ENCODE results near the gene CDH4.

CDH4 gene

GRCh38 chr20:61621035-61621730, 369.1 kb downstream of the CDH4 start:
- no peak for DNase-seq

GRCh38 chr20:61621852-61622251, 369.8 kb downstream of the CDH4 start:
- DNase-seq: no peak

- no peak for DNase-seq
Observed at GRCh38 chr20:61623451-61623850, 371.4 kb downstream of the CDH4 start.

GRCh38 chr20:61625246-61625645, 373.2 kb downstream of the CDH4 start:
- DNase-seq: no peak

- no peak for DNase-seq
Observed at GRCh38 chr20:61626412-61626811, 374.4 kb downstream of the CDH4 start.

GRCh38 chr20:61627791-61628415, 375.8 kb downstream of the CDH4 start:
- DNase-seq: no peak

DNA sequence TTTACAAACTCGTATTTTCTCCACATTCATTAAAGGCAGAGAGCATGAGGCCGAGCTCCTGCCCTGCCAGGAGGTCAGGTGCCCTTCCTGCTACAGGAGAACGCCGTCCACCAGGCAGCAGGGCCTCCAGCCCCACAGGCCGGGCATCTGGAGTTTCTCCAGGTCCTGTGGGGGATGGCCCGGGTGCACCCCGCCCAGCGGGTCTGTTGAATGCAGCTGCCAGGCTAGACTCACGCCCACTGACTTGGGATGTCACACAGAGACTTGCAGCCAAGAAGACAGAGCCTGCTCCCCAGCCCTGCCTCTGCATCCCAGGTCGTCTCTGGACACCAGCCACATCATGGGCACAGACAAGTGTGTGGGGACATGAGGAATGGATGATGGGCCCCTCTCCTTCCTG, 376.4 kb downstream of the CDH4 start:
- DNase-seq: no peak

GRCh38 chr20:61628901-61629601, 377.0 kb downstream of the CDH4 start:
- no peak for DNase-seq

GRCh38 chr20:61629602-61630390, 377.7 kb downstream of the CDH4 start:
- DNase-seq: no peak

DNA sequence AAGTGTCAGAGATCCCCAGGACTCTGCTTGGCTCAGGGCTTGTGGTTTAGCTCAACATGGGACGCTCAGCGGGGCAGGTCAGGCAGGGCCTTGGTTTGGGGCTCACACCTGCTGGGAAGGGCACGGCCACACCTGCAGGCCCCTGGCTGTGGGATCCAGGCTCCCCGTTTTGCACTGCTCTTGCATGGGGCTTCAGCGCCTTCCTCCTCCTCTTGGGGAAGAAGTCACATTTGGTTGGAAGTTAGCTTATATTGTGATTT, 378.3 kb downstream of the CDH4 start:
- DNase-seq: no peak

DNA sequence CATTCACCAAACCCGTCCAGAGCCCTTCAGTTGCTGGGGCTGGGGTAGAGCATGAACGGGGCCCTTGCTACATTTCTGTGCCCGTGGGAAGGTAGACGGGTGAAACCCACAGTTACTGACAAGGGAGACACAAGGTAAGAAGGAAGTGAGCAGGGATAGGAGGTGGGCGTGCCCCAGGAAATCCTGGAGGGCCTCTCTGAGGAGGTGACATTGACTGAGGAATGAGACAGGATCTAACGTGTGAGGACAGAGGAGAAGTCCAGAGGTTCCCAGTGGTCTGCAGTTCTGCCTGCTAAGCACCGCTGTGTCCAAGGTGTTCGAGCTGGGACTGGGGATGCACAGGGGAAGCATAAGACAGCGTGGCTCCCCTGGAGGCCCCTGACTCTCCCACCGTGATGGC, 378.8 kb downstream of the CDH4 start:
- DNase-seq: no peak

GRCh38 chr20:61631751-61632150, 379.7 kb downstream of the CDH4 start:
- no peak for DNase-seq

DNA sequence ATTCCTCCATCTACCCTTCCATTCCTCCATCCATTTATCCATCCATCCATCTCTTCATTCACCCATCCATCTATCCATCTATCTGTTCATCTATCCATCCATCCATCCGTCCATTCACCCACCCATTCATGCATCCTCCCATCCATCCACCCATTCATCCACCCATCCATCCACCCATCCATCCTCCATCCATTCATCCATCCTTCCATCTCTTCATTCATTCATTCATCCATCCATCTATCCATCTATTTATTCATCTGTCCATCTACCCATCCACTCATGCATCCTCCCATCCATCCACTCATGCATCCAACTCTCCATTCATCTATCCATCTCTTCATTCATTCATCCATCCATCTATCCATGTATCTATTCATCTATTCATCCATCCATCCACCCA, 380.9 kb downstream of the CDH4 start:
- no peak for DNase-seq

DNA sequence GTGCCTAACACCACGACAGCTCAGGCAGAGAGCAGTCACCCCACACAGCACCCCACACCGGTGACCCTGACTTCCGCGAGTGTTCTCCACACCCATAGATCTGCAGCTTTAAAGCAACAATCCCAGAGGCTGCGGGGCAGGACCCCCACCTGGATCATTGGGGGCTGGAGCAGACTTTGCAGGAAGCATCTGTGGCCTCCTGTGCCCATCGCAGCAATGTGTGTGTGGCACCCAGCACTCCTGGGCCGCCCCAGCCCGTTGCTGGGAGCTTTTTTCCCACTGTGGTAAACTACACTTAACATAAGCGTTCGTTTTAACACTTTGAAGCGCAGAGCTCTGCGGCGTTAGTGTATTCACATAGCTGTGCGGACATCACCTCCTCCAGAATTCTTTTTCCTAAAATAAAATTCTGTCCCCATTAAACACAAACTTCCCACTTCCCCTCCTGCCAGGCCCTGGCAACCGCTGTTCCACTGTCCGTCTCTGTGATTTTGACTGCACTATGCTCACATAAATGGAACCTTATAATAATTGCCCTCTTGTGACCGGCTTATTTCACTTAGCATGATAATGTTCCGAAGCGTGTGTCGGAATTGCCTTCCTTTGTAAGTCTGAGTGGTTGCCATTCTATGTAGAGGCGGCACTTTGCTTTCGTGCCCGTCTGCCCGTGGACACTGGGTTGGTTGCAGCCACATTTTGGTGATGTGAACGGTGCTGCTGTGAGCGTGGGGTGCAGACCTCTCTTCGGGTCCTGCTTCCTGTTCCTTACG, 382.5 kb downstream of the CDH4 start:
- no peak for DNase-seq

GRCh38 chr20:61635721-61636455, 383.8 kb downstream of the CDH4 start:
- DNase-seq: no peak

DNA sequence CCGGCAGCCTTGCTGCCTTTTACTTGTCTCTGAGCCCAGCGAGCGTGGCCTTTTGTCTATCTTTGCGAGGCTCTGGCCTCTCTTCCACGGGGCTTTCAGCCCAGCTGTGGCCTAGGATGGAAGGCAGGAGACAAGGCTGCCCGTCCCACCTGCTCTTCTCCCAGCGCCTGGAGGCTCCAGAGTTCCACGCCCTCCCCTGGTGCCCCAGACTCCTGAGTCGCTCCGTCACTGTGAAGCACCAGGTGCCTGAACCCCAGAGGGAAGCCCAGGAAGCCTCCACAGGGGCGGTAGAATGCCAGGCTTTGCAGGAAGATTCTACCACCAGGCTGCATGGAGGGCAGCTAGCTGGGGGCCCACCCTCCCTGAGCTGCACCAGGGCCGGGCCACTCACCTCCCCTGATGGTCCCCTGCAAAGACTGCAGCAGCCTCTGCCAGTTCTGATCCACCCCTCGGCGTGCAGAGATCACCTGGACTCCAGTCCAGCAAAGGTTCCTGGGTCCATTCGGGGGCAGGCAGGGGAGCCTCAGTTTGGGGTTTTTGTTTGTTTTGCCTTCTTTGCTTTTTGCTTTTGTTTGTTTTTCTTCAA, 384.6 kb downstream of the CDH4 start:
- DNase-seq: no peak

DNA sequence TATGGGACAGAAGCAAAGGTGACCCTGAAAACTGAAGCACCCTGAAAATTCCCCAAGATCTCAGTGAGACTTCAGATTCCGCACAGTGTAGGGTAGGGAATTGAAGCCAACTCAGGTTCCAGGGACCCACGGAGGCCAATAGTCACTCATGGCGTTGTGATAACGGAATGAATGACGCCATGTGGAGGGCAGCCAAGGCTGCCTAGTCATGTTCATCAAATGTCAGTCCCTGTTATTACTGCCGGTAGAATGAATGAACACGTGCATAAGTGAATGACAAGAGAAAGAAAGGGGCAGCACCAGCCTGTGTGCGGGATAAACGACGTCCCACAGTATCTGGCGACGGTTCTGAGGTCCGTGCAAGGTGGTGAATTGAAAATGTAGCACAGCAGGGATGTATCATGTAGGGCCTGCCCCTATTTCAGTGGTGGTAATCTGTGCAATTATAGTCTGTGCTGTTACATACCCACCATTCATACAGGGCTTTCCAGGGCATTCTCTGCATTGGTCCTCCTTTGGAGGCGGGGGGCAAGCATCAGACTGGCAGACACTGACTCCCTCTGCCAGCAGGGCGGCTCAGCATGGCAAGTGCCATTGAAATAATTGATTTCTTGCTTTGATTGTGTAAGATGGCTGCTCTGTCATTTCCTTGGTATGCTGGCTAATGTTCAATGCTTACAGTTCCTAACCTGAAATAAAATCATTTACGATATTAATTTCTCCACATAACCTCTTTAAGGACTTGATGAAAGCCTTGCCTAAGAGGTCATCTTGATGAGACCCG, 386.9 kb downstream of the CDH4 start:
- no peak for DNase-seq

DNA sequence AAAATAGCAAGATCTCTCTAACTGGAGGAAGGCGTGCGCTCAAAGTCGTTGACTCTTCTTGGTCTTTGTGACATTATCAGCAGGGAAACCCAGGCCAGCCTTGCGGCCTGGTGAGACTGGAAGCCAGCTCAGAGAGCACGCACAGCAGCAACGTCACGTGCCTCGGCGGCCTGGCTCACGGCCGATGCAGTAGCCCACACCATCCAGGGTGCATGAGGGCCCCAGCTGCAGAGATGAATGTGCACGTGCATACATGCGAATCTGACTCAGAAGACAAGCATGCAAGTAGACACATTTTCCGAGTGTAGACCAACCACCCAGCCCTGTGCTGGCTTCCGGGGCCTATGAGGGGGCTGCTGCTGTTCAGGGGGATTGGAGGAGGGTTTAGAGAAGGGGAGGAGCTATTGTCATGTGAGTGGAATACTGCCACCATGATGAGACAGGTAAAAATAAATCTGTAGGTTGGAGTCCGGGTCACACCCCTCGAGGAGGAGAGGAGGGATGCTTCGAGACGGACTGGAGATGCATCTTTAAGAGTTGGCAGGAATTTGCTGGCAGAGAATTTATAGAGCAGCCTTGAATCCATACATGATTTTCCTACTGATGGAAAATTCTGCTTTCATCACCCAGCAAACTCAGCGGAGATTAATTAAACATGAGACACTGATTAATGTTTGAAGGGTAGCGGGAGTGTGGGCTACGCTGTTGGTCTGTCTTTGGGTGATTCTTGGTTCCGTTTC, 388.2 kb downstream of the CDH4 start:
- no peak for DNase-seq

GRCh38 chr20:61640871-61641245, 388.8 kb downstream of the CDH4 start:
- no peak for DNase-seq

GRCh38 chr20:61643656-61644377, 391.8 kb downstream of the CDH4 start:
- DNase-seq: no peak

All from hematopoietic multipotent progenitor cell treated with erythropoietin and hydrocortisone succinate and interleukin-3 and kit ligand, for 6 days (in vitro differentiated cells).